SW 1271 (cell line): ENCODE measurements around the gene IMPG1.

Experiments used
- DNase-seq, 2 experiments: peaks; one replicate each; lab custom pipeline; 2025; lab: John Stamatoyannopoulos, UW

The IMPG1 gene

DNA sequence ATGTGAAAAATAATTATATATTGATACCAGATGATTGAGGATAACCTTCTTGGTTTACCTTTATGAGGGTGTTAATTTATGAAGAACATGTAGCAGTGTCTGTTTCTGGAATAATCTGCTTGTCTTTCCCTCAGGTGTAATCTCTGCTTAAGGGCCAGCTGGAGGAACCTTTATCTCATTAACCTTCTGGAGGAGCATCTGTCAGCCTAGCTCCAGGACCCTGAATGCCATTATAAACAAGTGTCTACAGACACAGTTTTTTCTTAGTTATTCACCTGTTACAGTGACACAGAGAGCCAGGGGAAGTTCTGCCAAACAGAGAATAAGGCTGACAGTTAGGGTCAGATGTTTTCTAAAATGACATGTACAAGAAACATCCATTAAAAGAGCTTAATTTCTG, at the start of gene IMPG1:
TSS of gene IMPG1 (minus strand) at position 101 of the 400 bp plus-strand sequence. CDS start 174 bp downstream, outside the sequence.
- no peak for DNase-seq

- no peak for DNase-seq
Measured at GRCh38 chr6:76120302-76120701, 47.8 kb upstream of the IMPG1 start.

GRCh38 chr6:76073281-76073680, 819 bp upstream of the IMPG1 start:
- DNase-seq = no peak

DNA sequence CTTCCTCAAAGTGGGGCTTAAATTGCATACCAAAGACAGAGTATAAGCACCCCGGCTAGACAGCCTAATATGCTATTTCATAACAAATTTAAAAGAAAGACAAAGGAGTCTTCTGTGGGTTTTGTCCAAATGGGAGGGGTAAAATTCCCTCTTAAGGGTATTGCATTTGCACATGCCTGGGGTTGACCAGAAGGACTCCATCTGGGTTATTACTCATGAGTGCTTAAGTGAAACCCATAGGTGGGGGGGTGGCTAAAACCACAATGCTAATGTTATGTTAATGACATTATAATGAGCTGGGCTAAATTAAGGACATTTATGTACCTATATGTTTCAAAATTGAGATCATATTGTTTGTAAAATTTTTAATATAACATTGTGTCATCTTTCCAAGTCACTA, 15.0 kb downstream of the IMPG1 start:
- no peak for DNase-seq

- DNase-seq = no peak
Measured at GRCh38 chr6:76052314-76052713, 20.1 kb downstream of the IMPG1 start.

GRCh38 chr6:76043690-76044089, 28.8 kb downstream of the IMPG1 start:
- no peak for DNase-seq

DNA sequence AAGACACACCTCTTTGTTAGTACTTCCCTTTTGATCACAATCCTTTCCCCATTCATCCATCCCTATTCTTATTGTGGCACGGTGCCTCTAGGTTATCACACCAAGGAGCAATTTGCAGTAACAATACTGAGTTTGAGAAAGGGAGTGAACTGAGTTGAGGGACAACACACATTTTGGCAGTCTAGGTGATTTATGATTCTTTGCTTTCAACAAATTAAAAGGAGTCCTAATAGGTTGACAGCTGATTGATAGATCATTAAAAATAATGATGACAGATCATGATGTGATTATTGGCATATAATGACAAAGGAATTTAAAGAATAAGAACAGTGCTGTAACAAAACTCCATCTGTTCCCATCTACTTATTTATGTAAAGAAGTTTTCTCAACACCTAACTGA, 36.7 kb downstream of the IMPG1 start:
- no peak for DNase-seq

DNA sequence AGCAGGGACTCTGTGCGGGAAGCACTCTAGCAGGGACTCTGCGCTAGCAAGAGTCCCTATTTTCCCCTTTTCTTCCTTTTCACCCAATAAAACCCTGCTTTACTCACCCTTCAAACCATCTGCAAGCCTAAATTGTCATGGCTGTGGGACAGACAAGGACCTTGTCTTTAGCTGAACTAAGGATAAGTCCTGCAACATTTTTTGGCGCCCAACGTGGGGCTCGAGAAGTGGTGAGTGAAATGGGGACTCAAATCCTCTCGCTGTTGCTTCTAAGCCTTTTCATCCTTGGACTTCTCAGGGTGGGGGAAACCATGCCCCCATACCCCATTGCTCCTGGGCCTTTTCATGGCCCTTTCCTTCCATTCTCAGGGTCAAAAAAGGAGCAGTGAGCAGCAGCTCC, 46.4 kb downstream of the IMPG1 start:
- DNase-seq = no peak

GRCh38 chr6:76014626-76015530, 57.6 kb downstream of the IMPG1 start:
- DNase-seq = no peak

DNA sequence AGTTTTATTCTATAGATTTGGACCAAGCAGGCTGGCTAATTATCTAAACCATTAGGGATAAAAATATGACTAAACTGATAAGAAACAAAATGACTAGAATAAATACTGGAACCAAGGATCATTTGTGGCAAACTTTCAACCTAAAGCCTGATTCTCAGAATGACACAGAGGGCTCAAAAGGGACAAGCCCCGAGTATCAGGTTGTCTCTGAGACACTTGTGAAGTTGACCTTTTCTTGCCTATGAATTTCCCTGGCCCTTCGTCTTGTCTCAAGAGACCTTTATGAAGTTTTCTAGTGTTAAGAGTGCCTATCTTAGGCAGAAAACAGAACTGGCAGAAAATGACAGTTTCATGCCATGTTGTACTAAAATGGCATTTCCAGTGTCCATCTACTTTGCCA, 68.3 kb downstream of the IMPG1 start:
- no peak for DNase-seq

DNA sequence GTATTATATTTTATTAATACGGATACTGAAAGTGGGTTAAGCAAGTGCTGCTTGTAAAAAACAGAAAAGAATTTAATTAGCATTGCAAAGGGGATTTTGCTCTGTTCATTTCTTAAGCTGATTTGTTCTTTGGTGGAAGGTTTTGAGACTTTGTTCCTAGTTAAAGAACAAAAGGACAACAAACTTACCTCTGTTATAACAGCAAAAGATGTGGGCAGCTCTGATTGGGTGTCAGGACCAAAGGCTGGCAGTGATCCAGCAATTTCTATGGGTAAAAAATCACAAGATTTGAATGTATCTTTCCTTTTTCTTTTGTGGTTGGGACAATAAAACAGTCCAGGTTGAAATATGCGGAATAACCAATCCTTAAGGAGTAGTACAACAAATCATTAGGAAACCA, 68.8 kb downstream of the IMPG1 start:
- no peak for DNase-seq

- DNase-seq = no peak
Measured at GRCh38 chr6:76003113-76003512, 69.3 kb downstream of the IMPG1 start.

- DNase-seq = no peak
Measured at GRCh38 chr6:76000629-76001028, 71.8 kb downstream of the IMPG1 start.

- DNase-seq = no peak
Measured at GRCh38 chr6:75997696-75998095, 74.8 kb downstream of the IMPG1 start.

- DNase-seq = no peak
Measured at GRCh38 chr6:75993236-75994162, 79.0 kb downstream of the IMPG1 start.

- no peak for DNase-seq
Measured at GRCh38 chr6:75991941-75992340, 80.5 kb downstream of the IMPG1 start.

- no peak for DNase-seq
Measured at GRCh38 chr6:75986935-75987334, 85.5 kb downstream of the IMPG1 start.

DNA sequence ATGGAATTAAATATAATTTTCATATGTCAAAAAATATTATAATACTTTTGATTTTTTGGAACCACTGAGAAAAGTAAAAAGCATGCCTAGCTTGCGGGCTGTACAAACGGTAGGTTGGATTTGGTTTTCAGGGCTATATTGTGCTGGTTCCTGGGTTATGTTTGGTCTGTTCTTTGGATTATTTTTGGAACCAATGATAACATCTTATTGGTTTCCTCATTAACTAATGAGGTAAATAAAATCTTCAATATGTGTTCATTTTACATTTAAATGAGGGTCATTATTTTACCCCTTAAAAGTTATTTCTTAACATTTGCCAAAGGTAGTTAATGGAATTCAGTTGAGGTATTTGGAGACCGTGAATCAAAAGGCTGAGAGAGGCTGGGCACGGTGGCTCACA, 96.6 kb downstream of the IMPG1 start:
- DNase-seq = no peak

- DNase-seq = no peak
Measured at GRCh38 chr6:75970093-75970492, 102.4 kb downstream of the IMPG1 start.

- no peak for DNase-seq
Measured at GRCh38 chr6:75968143-75968542, 104.3 kb downstream of the IMPG1 start.

DNA sequence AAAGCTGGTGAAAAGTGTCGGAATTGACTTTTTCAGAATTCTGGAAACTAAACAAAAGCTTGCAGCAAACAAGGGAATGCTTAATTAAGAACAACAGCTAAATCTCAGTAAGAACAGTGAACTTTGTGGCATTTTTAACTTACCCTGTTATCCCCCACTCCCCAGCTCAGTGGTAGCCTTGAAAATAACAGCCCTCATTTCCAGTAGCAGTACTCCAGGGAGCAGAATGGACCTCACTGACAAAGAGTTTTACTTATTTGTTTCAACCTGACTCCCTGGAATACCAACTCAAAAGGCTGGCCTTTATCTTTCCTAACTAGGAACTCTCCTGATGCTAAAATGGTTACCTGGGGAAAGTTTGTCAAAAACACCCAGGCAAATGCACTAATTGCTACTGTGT, 108.9 kb downstream of the IMPG1 start:
- DNase-seq = no peak

- no peak for DNase-seq
Measured at GRCh38 chr6:75952128-75952527, 120.3 kb downstream of the IMPG1 start.

GRCh38 chr6:75947935-75948334, 124.5 kb downstream of the IMPG1 start:
- DNase-seq = no peak
